ENCODE data around the gene KCNJ6.
"Not testable (repeated sequence)": the region's sequence is repeated elsewhere in the genome, so short reads cannot be mapped to it uniquely, and the experiment has no call there.

KCNJ6 gene

DNA sequence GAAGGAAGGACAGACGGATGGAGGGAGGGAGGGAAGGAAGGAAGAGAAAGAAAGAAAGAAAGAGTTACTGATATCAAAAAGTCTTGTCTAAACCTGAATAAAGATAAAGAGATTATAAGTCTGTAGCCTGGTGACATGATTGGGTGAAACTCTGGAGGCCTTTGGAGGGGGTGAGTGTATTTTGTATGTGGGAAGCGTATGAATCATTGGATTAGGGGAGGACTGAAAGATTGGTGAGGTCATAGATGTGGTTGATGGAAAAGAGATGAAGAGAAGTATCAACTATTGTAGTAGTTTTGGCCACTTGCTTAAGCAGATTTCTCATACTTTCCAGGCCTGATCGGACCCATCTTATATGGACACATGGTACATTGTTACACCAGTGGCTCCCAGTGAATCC lies 11.5 kb upstream of the KCNJ6 start:
- H3K36me3 Mint-ChIP-seq (ENCODE audit: insufficient read depth), result no peaks in the 10 kb centered on the region
- no peak for DNase-seq (ENCODE audit: low spot score in 2 of 2)
- H3K27me3 Mint-ChIP-seq, result no peaks in the 10 kb centered on the region
- no peak overlapping the region for H3K27ac Mint-ChIP-seq (ENCODE audit: low read depth)
- H3K4me3 Mint-ChIP-seq, result no peak overlapping the region
- peaks cover 12% of the 10 kb centered on the region for H3K9me3 Mint-ChIP-seq
- H3K4me1 Mint-ChIP-seq, result no peaks in the 10 kb centered on the region
- ATAC-seq (replicated peaks; ENCODE audit: extremely low read depth, poor library complexity, severe bottlenecking), result no peak

DNA sequence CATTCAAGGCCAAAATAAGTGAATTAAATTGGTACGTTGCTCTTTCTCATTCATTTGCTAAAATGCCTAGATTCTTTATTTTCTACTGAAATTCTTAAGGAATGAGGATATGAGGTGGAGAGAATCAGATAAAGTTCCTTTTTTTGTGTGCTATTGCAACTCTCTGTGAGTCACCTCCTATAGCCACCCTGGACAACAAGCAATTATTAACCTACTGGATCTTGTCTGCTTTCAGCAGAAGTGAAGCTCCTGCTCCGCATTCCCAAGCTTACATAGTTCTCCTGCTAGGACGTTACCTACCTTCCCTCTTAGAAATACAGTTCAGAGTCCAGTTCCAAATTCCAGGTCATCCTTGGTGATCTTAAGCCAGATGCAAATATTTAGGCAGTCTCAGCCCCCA lies 4.8 kb upstream of the KCNJ6 start:
- no peaks in the 10 kb centered on the region for H3K4me1 Mint-ChIP-seq

DNA sequence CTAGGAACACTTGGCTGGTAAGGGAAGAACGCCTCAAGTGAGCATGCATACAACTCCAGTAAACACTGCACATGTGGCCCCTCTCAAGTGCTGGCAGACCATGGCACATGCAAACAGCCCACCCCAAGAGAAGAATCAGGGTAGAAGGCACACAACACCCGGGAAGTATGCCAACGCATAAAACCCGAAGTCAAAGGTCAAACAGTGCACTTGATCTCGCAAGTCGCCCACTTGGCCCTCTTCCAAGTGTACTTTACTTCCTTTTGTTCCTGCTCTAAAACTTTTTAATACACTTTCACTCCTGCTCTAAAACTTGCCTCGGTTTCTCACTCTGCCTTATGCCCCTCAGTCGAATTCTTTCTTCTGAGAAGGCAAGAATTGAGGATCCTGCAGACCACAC lies 4.0 kb upstream of the KCNJ6 start:
- not testable (repeated sequence) for H3K27ac Mint-ChIP-seq (ENCODE audit: low read depth)

More for the DNA sequence above, 4.8 kb upstream of the KCNJ6 start:
- Mint-ChIP-seq H3K36me3 (ENCODE audit: insufficient read depth) (no peaks in the 10 kb centered on the region), H3K9me3 (no peaks in the 10 kb centered on the region), H3K27me3 (peaks cover 41% of the 10 kb centered on the region), H3K4me3 (no peak overlapping the region), H3K27ac (ENCODE audit: low read depth) (no peak overlapping the region)
- DNase-seq (ENCODE audit: low spot score in 2 of 2) (no peak), ATAC-seq (replicated peaks; ENCODE audit: extremely low read depth, poor library complexity, severe bottlenecking) (no peak)

DNA sequence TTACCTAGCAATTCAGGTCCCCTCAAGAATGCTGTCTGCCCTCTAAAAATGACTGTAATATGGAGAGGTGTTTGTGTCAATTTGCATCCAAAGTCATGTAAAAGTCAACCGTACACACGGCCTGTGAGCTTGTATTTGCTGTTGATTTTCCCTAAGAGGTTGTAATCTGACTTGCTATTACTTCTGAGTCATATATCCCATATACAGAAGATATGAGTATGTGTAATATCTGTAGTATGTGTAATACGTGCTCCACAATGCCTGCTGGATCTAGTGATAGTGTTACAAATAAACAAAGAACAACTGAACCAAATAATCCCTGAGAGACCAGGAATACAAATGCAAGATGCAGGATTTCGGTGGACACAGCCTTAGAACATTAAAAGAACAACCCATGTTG lies 1.4 kb upstream of the KCNJ6 start:
- Mint-ChIP-seq H3K4me3 (no peak overlapping the region), H3K27me3 (peaks cover 75% of the 10 kb centered on the region), H3K36me3 (ENCODE audit: insufficient read depth) (no peaks in the 10 kb centered on the region), H3K27ac (ENCODE audit: low read depth) (no peak overlapping the region), H3K9me3 (no peaks in the 10 kb centered on the region), H3K4me1 (no peaks in the 10 kb centered on the region)
- ATAC-seq (replicated peaks; ENCODE audit: extremely low read depth, poor library complexity, severe bottlenecking) (no peak), DNase-seq (ENCODE audit: low spot score in 2 of 2) (no peak)

More for the DNA sequence above, 4.0 kb upstream of the KCNJ6 start:
- not testable (repeated sequence) for H3K4me3 Mint-ChIP-seq; H3K4me1 Mint-ChIP-seq; DNase-seq (ENCODE audit: low spot score in 2 of 2); H3K36me3 Mint-ChIP-seq (ENCODE audit: insufficient read depth); ATAC-seq (replicated peaks; ENCODE audit: extremely low read depth, poor library complexity, severe bottlenecking); H3K9me3 Mint-ChIP-seq
- H3K27me3 Mint-ChIP-seq, result peaks cover 49% of the 10 kb centered on the region

DNA sequence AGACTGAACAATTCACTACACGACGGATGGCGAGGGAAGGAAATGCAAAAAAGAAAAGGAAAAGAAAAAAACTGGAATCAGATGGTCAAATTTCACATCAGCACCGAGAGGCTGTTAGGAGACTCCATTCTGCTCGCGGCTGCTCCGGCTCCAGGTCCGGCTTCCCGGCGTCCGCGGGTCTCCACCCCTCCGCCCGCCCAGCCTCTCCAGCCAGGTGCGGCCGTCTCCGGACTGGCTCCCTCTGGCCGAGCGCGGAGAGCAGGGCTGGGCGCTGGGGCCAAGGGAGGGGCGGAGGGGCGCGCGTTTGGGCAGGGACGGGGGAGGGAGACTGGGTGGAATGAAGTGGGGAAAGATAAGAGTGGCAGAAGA lies 332 bp downstream of the KCNJ6 start:
- Mint-ChIP-seq H3K27ac (ENCODE audit: low read depth) (no peak overlapping the region), H3K36me3 (ENCODE audit: insufficient read depth) (no peaks in the 10 kb centered on the region), H3K27me3 (peaks cover 81% of the 10 kb centered on the region), H3K9me3 (no peaks in the 10 kb centered on the region), H3K4me1 (no peaks in the 10 kb centered on the region), H3K4me3 (no peak overlapping the region)
- DNase-seq (ENCODE audit: low spot score in 2 of 2) (no peak), ATAC-seq (replicated peaks; ENCODE audit: extremely low read depth, poor library complexity, severe bottlenecking) (no peak)

DNA sequence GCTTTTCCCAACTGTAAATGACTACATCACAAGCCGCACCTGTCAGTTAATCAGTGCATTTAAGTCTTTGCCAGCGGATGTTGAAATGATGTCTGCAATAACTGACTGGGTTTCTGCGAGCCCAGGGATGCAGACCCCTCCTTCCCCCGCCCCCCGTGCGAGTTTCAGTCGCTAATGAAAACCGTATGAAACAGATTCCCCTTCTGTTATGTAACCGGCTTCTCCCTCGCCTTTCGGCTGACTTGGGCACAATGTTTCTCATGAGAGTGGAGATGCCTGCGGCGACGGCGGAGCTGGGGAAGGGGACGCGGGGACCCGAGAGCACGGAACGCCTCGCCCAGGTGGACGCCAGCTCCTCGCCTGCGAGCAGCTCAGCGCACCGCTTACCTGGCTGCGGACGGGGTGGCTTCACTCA lies 753 bp downstream of the KCNJ6 start:
- no peaks in the 10 kb centered on the region for H3K36me3 Mint-ChIP-seq (ENCODE audit: insufficient read depth)
- H3K4me3 Mint-ChIP-seq, result no peak overlapping the region
- DNase-seq (ENCODE audit: low spot score in 2 of 2) (no peak), ATAC-seq (replicated peaks; ENCODE audit: extremely low read depth, poor library complexity, severe bottlenecking) (no peak)
- no peak overlapping the region for H3K27ac Mint-ChIP-seq (ENCODE audit: low read depth)
- H3K27me3 Mint-ChIP-seq, result peaks cover 78% of the 10 kb centered on the region
- no peaks in the 10 kb centered on the region for H3K4me1 Mint-ChIP-seq
- H3K9me3 Mint-ChIP-seq, result no peaks in the 10 kb centered on the region

DNA sequence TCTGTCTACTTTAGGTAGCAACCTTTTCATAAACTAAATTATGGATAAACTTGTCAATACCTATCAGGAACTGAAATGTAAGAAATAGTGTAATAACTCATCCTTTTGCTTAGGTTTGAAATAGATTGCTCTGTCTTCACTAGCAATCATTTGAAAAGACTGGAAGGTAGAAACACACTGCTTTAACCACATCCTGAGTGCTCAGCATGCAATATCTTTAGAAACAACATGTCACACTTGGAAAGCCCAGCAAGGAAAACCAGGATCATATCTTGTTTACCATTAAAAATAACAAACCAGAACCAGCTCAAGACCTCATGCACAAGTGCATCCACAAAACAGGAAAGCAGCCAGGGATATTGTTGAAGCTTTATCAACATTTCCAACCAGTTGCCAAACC lies 3.6 kb downstream of the KCNJ6 start:
- H3K4me3 Mint-ChIP-seq, result no peak overlapping the region
- no peaks in the 10 kb centered on the region for H3K4me1 Mint-ChIP-seq
- H3K27me3 Mint-ChIP-seq, result peaks cover 67% of the 10 kb centered on the region
- H3K9me3 Mint-ChIP-seq, result no peaks in the 10 kb centered on the region
- no peak overlapping the region for H3K27ac Mint-ChIP-seq (ENCODE audit: low read depth)
- H3K36me3 Mint-ChIP-seq (ENCODE audit: insufficient read depth), result no peaks in the 10 kb centered on the region
- ATAC-seq (replicated peaks; ENCODE audit: extremely low read depth, poor library complexity, severe bottlenecking) (no peak), DNase-seq (ENCODE audit: low spot score in 2 of 2) (no peak)

DNA sequence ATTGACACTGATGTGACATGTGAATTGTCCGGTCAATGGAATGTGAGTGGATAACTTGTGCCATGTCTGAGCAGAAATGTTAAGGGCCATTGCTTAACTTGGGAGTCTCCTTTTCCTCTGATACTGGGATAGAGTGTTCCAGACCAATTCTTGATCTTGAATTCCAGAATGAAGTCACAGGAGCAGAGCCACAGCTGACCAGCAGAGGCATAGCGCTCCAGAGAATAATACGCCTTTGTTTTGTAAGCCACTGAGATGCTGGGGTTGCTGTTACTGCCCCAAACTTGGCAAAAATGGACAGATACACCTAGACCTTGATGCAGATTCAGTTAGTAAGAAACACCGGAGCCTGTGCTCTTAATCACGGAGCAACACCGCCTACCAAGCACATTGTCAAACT lies 6.3 kb downstream of the KCNJ6 start:
- no peaks in the 10 kb centered on the region for H3K36me3 Mint-ChIP-seq (ENCODE audit: insufficient read depth)
- H3K4me3 Mint-ChIP-seq, result no peak overlapping the region
- peaks cover 48% of the 10 kb centered on the region for H3K27me3 Mint-ChIP-seq
- DNase-seq (ENCODE audit: low spot score in 2 of 2) (no peak), ATAC-seq (replicated peaks; ENCODE audit: extremely low read depth, poor library complexity, severe bottlenecking) (no peak)
- no peak overlapping the region for H3K27ac Mint-ChIP-seq (ENCODE audit: low read depth)
- no peaks in the 10 kb centered on the region for H3K9me3 Mint-ChIP-seq
- H3K4me1 Mint-ChIP-seq, result no peaks in the 10 kb centered on the region

DNA sequence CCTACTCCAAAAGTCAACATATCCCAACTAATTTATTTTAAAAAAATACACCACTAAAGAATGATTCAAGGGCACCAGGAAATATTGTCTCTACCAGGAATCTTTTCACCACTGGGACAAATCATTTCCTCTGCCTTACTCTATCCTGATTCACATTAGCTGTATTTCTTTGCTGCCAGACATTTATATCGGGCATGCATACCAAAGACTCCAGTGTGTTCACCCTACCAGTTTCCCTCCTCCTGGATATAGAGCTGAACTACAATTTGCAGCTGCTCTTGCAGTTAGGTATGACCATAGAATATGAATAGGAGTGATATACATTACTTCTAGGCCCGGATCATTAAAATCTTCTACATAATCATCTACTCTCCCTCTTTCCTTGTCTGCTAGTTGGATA lies 7.6 kb downstream of the KCNJ6 start:
- H3K4me3 Mint-ChIP-seq, result no peak overlapping the region
- H3K27ac Mint-ChIP-seq (ENCODE audit: low read depth), result no peak overlapping the region
- DNase-seq (ENCODE audit: low spot score in 2 of 2) (no peak), ATAC-seq (replicated peaks; ENCODE audit: extremely low read depth, poor library complexity, severe bottlenecking) (no peak)
- no peaks in the 10 kb centered on the region for H3K4me1 Mint-ChIP-seq
- no peaks in the 10 kb centered on the region for H3K9me3 Mint-ChIP-seq
- H3K36me3 Mint-ChIP-seq (ENCODE audit: insufficient read depth), result no peaks in the 10 kb centered on the region
- peaks cover 36% of the 10 kb centered on the region for H3K27me3 Mint-ChIP-seq

DNA sequence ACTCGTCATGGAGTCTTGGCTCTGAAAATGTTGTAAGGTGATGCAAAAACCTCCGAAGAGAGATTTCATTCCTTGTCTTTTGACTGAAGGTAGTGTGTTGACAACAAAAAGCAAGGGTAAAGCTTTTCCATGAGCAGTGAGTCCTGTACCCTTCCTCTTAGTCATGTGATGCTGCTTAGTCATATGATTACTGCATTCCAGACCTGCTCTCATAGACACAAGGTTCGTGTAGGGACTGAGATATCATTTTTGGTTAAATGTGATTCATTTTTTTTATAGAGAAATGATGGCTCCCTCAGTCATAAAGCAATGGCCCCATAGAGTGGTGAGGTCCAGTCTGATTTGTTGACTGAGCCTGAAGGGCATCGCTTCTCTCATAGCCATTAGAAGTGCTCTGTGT lies 9.2 kb downstream of the KCNJ6 start:
- ATAC-seq (replicated peaks; ENCODE audit: extremely low read depth, poor library complexity, severe bottlenecking) (no peak), DNase-seq (ENCODE audit: low spot score in 2 of 2) (no peak)
- no peak overlapping the region for H3K4me3 Mint-ChIP-seq
- no peaks in the 10 kb centered on the region for H3K36me3 Mint-ChIP-seq (ENCODE audit: insufficient read depth)
- H3K27ac Mint-ChIP-seq (ENCODE audit: low read depth), result no peak overlapping the region
- H3K27me3 Mint-ChIP-seq, result peaks cover 20% of the 10 kb centered on the region
- H3K4me1 Mint-ChIP-seq, result no peaks in the 10 kb centered on the region
- no peaks in the 10 kb centered on the region for H3K9me3 Mint-ChIP-seq

DNA sequence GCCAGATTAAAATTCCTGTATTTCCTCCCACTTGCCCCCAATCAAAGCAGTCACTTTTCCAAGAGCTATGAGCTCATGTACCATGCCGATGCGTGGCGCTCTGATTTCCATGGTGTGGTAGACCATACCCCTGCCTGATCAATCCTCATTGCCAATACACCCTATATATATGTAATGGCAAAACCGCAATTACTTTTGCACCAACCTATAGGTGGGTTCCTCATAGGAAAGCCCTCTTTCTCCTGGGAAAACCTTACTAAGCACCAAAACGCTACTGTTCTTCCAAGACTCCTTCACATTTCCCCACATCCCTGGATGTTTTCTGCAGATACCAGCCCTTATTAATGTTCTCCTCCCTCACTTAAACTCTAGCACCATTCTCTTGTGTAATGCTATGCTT lies 11.0 kb downstream of the KCNJ6 start:
- Mint-ChIP-seq H3K27me3 (peaks cover 13% of the 10 kb centered on the region), H3K9me3 (no peaks in the 10 kb centered on the region), H3K4me1 (no peaks in the 10 kb centered on the region), H3K4me3 (no peak overlapping the region), H3K27ac (ENCODE audit: low read depth) (no peak overlapping the region), H3K36me3 (ENCODE audit: insufficient read depth) (no peaks in the 10 kb centered on the region)
- no peak for ATAC-seq (replicated peaks; ENCODE audit: extremely low read depth, poor library complexity, severe bottlenecking)
- DNase-seq (ENCODE audit: low spot score in 2 of 2), result no peak

DNA sequence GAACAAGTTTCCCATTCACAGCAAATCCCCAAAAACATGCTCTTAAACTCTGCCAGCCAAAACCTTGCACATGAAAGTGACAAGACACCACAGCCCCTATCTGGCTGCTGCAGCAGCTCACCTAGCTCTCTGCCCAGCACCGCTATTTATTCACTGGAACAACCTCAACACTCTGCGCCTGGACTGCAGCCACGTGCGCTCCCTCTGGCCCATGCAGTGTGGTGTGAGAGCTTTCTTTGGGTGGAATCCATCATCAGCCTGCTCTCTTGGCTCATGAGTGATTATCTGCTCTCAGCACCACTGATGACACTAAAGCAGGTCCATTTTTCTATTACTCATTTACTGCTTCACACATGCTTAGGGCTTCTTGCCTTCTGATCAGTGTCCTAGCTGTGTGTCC lies 11.4 kb downstream of the KCNJ6 start:
- H3K27ac Mint-ChIP-seq (ENCODE audit: low read depth), result no peak overlapping the region
- H3K27me3 Mint-ChIP-seq, result peaks cover 18% of the 10 kb centered on the region
- H3K4me3 Mint-ChIP-seq, result no peak overlapping the region
- no peaks in the 10 kb centered on the region for H3K36me3 Mint-ChIP-seq (ENCODE audit: insufficient read depth)
- DNase-seq (ENCODE audit: low spot score in 2 of 2), result no peak
- no peak for ATAC-seq (replicated peaks; ENCODE audit: extremely low read depth, poor library complexity, severe bottlenecking)
- no peaks in the 10 kb centered on the region for H3K9me3 Mint-ChIP-seq
- H3K4me1 Mint-ChIP-seq, result no peaks in the 10 kb centered on the region

DNA sequence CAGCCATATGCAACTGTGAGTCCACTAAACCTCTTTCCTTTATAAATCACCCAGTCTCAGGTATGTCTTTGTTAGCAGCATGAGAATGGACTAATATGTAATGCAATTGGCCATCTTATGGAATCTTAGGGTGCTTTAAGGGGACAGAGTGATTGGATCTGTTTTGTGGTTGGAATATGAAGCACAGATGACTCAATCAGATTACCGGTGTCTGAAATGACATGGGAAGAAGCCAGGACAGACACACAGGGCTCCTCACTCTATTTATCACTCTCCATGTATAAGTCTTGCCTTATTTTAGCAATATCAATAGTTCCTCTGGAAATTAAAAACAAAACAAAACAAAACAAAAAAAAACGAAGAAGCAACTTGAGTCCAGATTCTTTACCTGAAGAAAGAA lies 12.9 kb downstream of the KCNJ6 start:
- Mint-ChIP-seq H3K4me1 (no peaks in the 10 kb centered on the region), H3K36me3 (ENCODE audit: insufficient read depth) (no peaks in the 10 kb centered on the region), H3K9me3 (no peaks in the 10 kb centered on the region), H3K27ac (ENCODE audit: low read depth) (no peak overlapping the region), H3K4me3 (no peak overlapping the region), H3K27me3 (peaks cover 20% of the 10 kb centered on the region)
- no peak for DNase-seq (ENCODE audit: low spot score in 2 of 2)
- no peak for ATAC-seq (replicated peaks; ENCODE audit: extremely low read depth, poor library complexity, severe bottlenecking)

DNA sequence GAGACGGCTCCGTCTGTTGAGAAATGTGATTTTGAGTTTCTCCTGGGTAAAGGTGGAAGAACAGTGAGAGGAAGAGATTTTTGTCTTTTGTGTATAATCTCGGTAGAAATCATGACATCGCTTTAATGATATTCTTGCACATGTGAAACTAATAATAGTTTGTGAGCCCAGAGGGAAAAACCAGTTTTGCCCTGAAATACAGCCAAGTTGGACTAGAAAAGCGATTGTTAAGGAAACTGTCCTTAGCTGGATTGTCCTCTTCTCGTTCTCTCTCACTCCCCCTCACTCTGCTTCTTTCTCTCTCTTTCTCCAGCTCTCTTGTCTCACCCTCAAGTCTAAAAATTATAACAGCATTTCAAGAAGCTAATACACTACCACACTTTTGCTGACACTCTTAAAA lies 17.1 kb downstream of the KCNJ6 start:
- H3K27ac Mint-ChIP-seq (ENCODE audit: low read depth), result no peak overlapping the region
- no peaks in the 10 kb centered on the region for H3K4me1 Mint-ChIP-seq
- DNase-seq (ENCODE audit: low spot score in 2 of 2), result no peak
- no peak overlapping the region for H3K4me3 Mint-ChIP-seq
- ATAC-seq (replicated peaks; ENCODE audit: extremely low read depth, poor library complexity, severe bottlenecking), result no peak
- H3K36me3 Mint-ChIP-seq (ENCODE audit: insufficient read depth), result no peaks in the 10 kb centered on the region
- H3K27me3 Mint-ChIP-seq, result peaks cover 23% of the 10 kb centered on the region
- no peaks in the 10 kb centered on the region for H3K9me3 Mint-ChIP-seq
